ENCODE measurements around the gene SSX2IP. TPM values are rescaled to one million over a fixed set of nuclear protein-coding genes. Genes with fewer than 3 reads are reported as not detected.

The SSX2IP gene
- total and polyA plus RNA-seq, 4 donors: 3.7 to 21.8 (median 6.4) TPM

DNA sequence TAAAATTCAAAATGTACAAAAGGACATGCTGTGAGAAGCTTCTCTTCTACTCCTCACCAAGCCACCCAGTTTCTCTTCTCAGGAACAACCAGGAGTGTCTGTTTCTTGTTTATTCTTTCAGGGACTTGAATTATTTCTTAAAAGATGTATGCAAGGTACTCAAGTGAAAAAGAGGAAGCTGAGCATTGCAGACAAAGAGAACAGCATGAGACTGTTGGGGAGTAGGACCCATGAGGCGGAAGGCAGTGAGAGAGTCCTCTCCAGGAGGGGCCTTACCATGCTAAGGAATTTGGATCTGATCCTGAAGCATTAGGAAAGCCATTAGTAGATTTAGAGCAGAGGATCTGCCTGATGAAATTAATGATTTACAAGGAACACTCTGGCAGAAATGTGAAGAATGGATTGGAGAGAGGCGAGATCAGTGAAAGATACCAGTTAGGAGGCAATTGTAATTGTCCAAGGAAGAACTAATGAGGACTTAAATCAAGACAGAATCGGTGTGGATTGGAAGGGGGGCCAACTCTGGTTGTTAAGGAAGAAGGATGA is 14.7 kb upstream of the SSX2IP start:
- Histone ChIP-seq H3K27me3 (ENCODE audit: control insufficient read depth in 4 of 4, insufficient read depth in 4 of 4, low read length in 3 of 4) (no peaks in the 10 kb centered on the region), H3K36me3 (ENCODE audit: control insufficient read depth in 4 of 4, insufficient read depth in 3 of 4, low read depth in 1 of 4, low read length in 3 of 4) (no peaks in the 10 kb centered on the region), H3K9ac (ENCODE audit: low read depth in 1 of 2, low read length in 2 of 2) (no peak overlapping the region), H3K9me3 (ENCODE audit: control insufficient read depth in 4 of 4, low read length in 3 of 4) (no peaks in the 10 kb centered on the region), H3K4me1 (ENCODE audit: control insufficient read depth in 4 of 4, insufficient read depth in 4 of 4, low read length in 3 of 4) (peaks cover 6 to 17% (median 10%) of the 10 kb centered on the region in 4 donors), H3K4me3 (ENCODE audit: low read depth in 1 of 3, low read length in 3 of 3) (no peak overlapping the region), H3K27ac (ENCODE audit: low read depth in 1 of 2, low read length in 2 of 2) (no peak overlapping the region)
- no peak for DNase-seq (ENCODE audit: low spot score)
- TF ChIP-seq TAF1 (conservative IDR thresholded peaks at IDR 0.05): no peak
- TF ChIP-seq SP1 (IDR thresholded peaks at IDR 0.05): peak; percentile 40
- 50% methylated on average over 3 of the region's 3 CpGs for WGBS

DNA sequence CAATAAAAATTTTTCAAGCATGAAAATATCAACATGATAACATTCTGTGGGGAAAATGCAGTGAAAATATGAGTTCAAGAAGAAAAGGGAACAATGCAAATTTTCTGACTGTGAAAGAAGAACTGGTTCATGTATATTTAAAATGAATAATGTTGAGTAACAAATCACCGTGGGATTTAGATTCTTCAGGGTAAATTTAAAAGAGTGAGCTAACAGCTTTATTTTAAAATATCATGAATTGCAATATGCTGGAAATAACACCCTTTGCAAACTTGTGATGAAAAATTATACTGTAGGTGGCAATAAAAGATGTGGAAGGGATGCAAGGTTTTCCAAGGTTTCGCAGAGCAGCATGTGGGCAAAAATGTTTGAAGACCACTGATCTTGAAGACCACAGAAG is 13.2 kb upstream of the SSX2IP start:
- 41% methylated on average over 2 of the region's 2 CpGs for WGBS
- TF ChIP-seq RAD21 (IDR thresholded peaks at IDR 0.05): no peak
- TF ChIP-seq HNF4A (conservative IDR thresholded peaks at IDR 0.05): no peak
- TF ChIP-seq, protein P1, sequence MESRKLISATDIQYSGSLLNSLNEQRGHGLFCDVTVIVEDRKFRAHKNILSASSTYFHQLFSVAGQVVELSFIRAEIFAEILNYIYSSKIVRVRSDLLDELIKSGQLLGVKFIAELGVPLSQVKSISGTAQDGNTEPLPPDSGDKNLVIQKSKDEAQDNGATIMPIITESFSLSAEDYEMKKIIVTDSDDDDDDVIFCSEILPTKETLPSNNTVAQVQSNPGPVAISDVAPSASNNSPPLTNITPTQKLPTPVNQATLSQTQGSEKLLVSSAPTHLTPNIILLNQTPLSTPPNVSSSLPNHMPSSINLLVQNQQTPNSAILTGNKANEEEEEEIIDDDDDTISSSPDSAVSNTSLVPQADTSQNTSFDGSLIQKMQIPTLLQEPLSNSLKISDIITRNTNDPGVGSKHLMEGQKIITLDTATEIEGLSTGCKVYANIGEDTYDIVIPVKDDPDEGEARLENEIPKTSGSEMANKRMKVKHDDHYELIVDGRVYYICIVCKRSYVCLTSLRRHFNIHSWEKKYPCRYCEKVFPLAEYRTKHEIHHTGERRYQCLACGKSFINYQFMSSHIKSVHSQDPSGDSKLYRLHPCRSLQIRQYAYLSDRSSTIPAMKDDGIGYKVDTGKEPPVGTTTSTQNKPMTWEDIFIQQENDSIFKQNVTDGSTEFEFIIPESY (IDR thresholded peaks at IDR 0.05): no peak
- TF ChIP-seq, protein P2, sequence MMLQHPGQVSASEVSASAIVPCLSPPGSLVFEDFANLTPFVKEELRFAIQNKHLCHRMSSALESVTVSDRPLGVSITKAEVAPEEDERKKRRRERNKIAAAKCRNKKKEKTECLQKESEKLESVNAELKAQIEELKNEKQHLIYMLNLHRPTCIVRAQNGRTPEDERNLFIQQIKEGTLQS (IDR thresholded peaks at IDR 0.05): no peak
- no peak for TF ChIP-seq FOXA1 (IDR thresholded peaks at IDR 0.05)
- no peak for TF ChIP-seq JUND (IDR thresholded peaks at IDR 0.05)
- TF ChIP-seq NR2F2 (IDR thresholded peaks at IDR 0.05): no peak
- TF ChIP-seq, protein P3, sequence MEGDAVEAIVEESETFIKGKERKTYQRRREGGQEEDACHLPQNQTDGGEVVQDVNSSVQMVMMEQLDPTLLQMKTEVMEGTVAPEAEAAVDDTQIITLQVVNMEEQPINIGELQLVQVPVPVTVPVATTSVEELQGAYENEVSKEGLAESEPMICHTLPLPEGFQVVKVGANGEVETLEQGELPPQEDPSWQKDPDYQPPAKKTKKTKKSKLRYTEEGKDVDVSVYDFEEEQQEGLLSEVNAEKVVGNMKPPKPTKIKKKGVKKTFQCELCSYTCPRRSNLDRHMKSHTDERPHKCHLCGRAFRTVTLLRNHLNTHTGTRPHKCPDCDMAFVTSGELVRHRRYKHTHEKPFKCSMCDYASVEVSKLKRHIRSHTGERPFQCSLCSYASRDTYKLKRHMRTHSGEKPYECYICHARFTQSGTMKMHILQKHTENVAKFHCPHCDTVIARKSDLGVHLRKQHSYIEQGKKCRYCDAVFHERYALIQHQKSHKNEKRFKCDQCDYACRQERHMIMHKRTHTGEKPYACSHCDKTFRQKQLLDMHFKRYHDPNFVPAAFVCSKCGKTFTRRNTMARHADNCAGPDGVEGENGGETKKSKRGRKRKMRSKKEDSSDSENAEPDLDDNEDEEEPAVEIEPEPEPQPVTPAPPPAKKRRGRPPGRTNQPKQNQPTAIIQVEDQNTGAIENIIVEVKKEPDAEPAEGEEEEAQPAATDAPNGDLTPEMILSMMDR (IDR thresholded peaks at IDR 0.05; ENCODE audit: low read depth, low read length, missing input control): no peak
- TF ChIP-seq RXRA (IDR thresholded peaks at IDR 0.05): no peak
- no peak for TF ChIP-seq YY1 (IDR thresholded peaks at IDR 0.05)
- TF ChIP-seq, protein P4, sequence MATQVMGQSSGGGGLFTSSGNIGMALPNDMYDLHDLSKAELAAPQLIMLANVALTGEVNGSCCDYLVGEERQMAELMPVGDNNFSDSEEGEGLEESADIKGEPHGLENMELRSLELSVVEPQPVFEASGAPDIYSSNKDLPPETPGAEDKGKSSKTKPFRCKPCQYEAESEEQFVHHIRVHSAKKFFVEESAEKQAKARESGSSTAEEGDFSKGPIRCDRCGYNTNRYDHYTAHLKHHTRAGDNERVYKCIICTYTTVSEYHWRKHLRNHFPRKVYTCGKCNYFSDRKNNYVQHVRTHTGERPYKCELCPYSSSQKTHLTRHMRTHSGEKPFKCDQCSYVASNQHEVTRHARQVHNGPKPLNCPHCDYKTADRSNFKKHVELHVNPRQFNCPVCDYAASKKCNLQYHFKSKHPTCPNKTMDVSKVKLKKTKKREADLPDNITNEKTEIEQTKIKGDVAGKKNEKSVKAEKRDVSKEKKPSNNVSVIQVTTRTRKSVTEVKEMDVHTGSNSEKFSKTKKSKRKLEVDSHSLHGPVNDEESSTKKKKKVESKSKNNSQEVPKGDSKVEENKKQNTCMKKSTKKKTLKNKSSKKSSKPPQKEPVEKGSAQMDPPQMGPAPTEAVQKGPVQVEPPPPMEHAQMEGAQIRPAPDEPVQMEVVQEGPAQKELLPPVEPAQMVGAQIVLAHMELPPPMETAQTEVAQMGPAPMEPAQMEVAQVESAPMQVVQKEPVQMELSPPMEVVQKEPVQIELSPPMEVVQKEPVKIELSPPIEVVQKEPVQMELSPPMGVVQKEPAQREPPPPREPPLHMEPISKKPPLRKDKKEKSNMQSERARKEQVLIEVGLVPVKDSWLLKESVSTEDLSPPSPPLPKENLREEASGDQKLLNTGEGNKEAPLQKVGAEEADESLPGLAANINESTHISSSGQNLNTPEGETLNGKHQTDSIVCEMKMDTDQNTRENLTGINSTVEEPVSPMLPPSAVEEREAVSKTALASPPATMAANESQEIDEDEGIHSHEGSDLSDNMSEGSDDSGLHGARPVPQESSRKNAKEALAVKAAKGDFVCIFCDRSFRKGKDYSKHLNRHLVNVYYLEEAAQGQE (IDR thresholded peaks at IDR 0.05): no peak
- TF ChIP-seq TAF1 (conservative IDR thresholded peaks at IDR 0.05): no peak
- TF ChIP-seq EGR1 (IDR thresholded peaks at IDR 0.05; ENCODE audit: low read depth in 2 of 2): no peak
- TF ChIP-seq SP1 (IDR thresholded peaks at IDR 0.05): no peak
- TF ChIP-seq FOXA2 (IDR thresholded peaks at IDR 0.05): no peak
- no peak for TF ChIP-seq GABPA (IDR thresholded peaks at IDR 0.05 in 1 of 2, conservative IDR thresholded peaks at IDR 0.05 in 1 of 2)
- TF ChIP-seq HNF4G (IDR thresholded peaks at IDR 0.05): no peak

More for the DNA sequence above, 13.2 kb upstream of the SSX2IP start:
- Histone ChIP-seq H3K9ac (ENCODE audit: low read depth in 1 of 2, low read length in 2 of 2) (no peak overlapping the region), H3K4me3 (ENCODE audit: low read depth in 1 of 3, low read length in 3 of 3) (no peak overlapping the region), H3K27ac (ENCODE audit: low read depth in 1 of 2, low read length in 2 of 2) (no peak overlapping the region), H3K36me3 (ENCODE audit: control insufficient read depth in 4 of 4, insufficient read depth in 3 of 4, low read depth in 1 of 4, low read length in 3 of 4) (no peaks in the 10 kb centered on the region), H3K9me3 (ENCODE audit: control insufficient read depth in 4 of 4, low read length in 3 of 4) (no peaks in the 10 kb centered on the region), H3K27me3 (ENCODE audit: control insufficient read depth in 4 of 4, insufficient read depth in 4 of 4, low read length in 3 of 4) (no peaks in the 10 kb centered on the region), H3K4me1 (ENCODE audit: control insufficient read depth in 4 of 4, insufficient read depth in 4 of 4, low read length in 3 of 4) (peaks cover 6 to 17% (median 10%) of the 10 kb centered on the region in 4 donors)
- no peak for DNase-seq (ENCODE audit: low spot score)

Data from liver (tissue), 9 donors.